NT2/D1 (cell line): ENCODE data around the gene PLCL1.

Source experiments
- DNase-seq: peaks from one replicate; pipeline ENCODE4 v3.0.0-alpha.2; 2011; ENCODE audit warnings: low read depth, low spot score
- H3K27me3 ChIP-seq: 2 replicates; pipeline ENCODE4 v1.6.0; 2011; ENCODE audit warnings: mild to moderate bottlenecking; ENCODE audit not compliant: insufficient read length, insufficient read depth
- H3K36me3 ChIP-seq: 2 replicates; pipeline ENCODE4 v1.6.1; 2011; ENCODE audit warnings: mild to moderate bottlenecking, low read length, mixed read lengths; ENCODE audit not compliant: insufficient read depth, insufficient read length
- H3K4me1 ChIP-seq: 2 replicates; pipeline ENCODE4 v1.5.1; 2011; ENCODE audit not compliant: insufficient read depth, insufficient read length
- H3K4me3 ChIP-seq: 2 replicates; pipeline ENCODE4 v1.5.1; 2011; ENCODE audit warnings: low read depth; ENCODE audit not compliant: insufficient read length
- H3K9ac ChIP-seq: 2 replicates; pipeline ENCODE4 v1.6.0; 2011; ENCODE audit warnings: low read depth; ENCODE audit not compliant: insufficient read length
- H3K9me3 ChIP-seq: 2 replicates; pipeline ENCODE4 v1.5.1; 2011; ENCODE audit warnings: mild to moderate bottlenecking, low read length; ENCODE audit not compliant: insufficient read depth
- SUZ12 ChIP-seq: IDR thresholded peaks from 2 replicates; pipeline ENCODE4 v1.6.1; 2011; ENCODE audit not compliant: insufficient read length, insufficient read depth; ENCODE audit errors: extremely low read depth
- YY1 ChIP-seq: IDR thresholded peaks from 2 replicates; pipeline ENCODE4 v1.6.1; 2011; ENCODE audit not compliant: insufficient read length, insufficient read depth
- ZNF274 ChIP-seq: IDR thresholded peaks from 2 replicates; pipeline ENCODE4 v1.6.1; 2011; ENCODE audit warnings: mild to moderate bottlenecking, low read depth, low read length

Gene PLCL1

GRCh38 chr2:197929008-197929885 lies 124.9 kb downstream of the PLCL1 start:
- H3K4me1 ChIP-seq = no peaks in the 10 kb centered on the region
- TF ChIP-seq YY1 = no peak
- TF ChIP-seq SUZ12 = no peak
- no peak for TF ChIP-seq ZNF274
- no peak overlapping the region for H3K9ac ChIP-seq
- no peaks in the 10 kb centered on the region for H3K27me3 ChIP-seq
- no peaks in the 10 kb centered on the region for H3K36me3 ChIP-seq
- H3K4me3 ChIP-seq = no peak overlapping the region
- peaks cover 5% of the 10 kb centered on the region; the same call in 1 of the 2 replicates for H3K9me3 ChIP-seq
- no peak for DNase-seq

- Histone ChIP-seq H3K27me3 (no peaks in the 10 kb centered on the region), H3K36me3 (no peaks in the 10 kb centered on the region), H3K9ac (no peak overlapping the region), H3K9me3 (no peaks in the 10 kb centered on the region), H3K4me1 (no peaks in the 10 kb centered on the region), H3K4me3 (no peak overlapping the region)
- TF ChIP-seq ZNF274 (no peak), SUZ12 (no peak), YY1 (no peak)
- DNase-seq = no peak
Observed at GRCh38 chr2:197929886-197930227, 125.5 kb downstream of the PLCL1 start.

GRCh38 chr2:197930570-197931278 lies 126.3 kb downstream of the PLCL1 start:
- Histone ChIP-seq H3K4me1 (no peaks in the 10 kb centered on the region), H3K36me3 (no peaks in the 10 kb centered on the region), H3K27me3 (no peaks in the 10 kb centered on the region), H3K9ac (no peak overlapping the region), H3K9me3 (no peaks in the 10 kb centered on the region), H3K4me3 (no peak overlapping the region)
- TF ChIP-seq ZNF274 = no peak
- no peak for DNase-seq

- Histone ChIP-seq H3K9me3 (no peaks in the 10 kb centered on the region), H3K36me3 (no peaks in the 10 kb centered on the region), H3K9ac (no peak overlapping the region), H3K4me3 (no peak overlapping the region), H3K27me3 (no peaks in the 10 kb centered on the region), H3K4me1 (no peaks in the 10 kb centered on the region)
- TF ChIP-seq ZNF274 (no peak), SUZ12 (no peak), YY1 (no peak)
- no peak for DNase-seq
Observed at GRCh38 chr2:197931661-197932312, 127.4 kb downstream of the PLCL1 start.

- no peaks in the 10 kb centered on the region for H3K36me3 ChIP-seq
- H3K9ac ChIP-seq = no peak overlapping the region
- no peak overlapping the region for H3K4me3 ChIP-seq
- H3K9me3 ChIP-seq = no peaks in the 10 kb centered on the region
- H3K4me1 ChIP-seq = no peaks in the 10 kb centered on the region
- H3K27me3 ChIP-seq = no peaks in the 10 kb centered on the region
- DNase-seq = no peak
- TF ChIP-seq ZNF274 (no peak), SUZ12 (no peak), YY1 (no peak)
Observed at GRCh38 chr2:197932374-197932773, 128.0 kb downstream of the PLCL1 start.

GRCh38 chr2:197934261-197934933 lies 130.0 kb downstream of the PLCL1 start:
- H3K27me3 ChIP-seq = no peaks in the 10 kb centered on the region
- H3K4me3 ChIP-seq = no peak overlapping the region
- H3K9ac ChIP-seq = no peak overlapping the region
- TF ChIP-seq SUZ12 = no peak
- TF ChIP-seq YY1 = no peak
- no peak for TF ChIP-seq ZNF274
- H3K4me1 ChIP-seq = no peaks in the 10 kb centered on the region
- DNase-seq = no peak
- no peaks in the 10 kb centered on the region for H3K9me3 ChIP-seq
- no peaks in the 10 kb centered on the region for H3K36me3 ChIP-seq
